Measurements from ENCODE around the gene EXOC6B.

Gene EXOC6B

DNA sequence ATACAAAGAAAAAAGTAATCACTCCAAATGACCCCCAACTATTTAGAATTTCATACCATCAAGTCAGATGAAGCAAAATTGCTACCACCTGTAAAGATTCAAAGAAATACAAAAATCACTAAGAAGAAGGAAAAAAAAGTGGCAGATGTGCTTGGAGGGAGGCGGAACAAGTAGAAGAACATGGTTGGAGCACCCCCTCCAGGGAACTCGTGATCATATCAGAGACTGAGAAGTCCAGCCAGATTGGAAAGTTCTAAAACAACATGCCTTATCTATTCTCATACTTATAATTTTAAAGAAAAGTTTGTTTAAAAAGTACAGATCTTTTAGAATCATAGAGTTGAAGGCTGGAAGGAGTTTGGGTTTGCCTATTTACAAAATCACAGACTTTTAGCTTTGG lies 564.8 kb downstream of the EXOC6B start:
- DNase-seq: no peak

GRCh38 chr2:72255540-72255939 lies 570.3 kb downstream of the EXOC6B start:
- no peak for DNase-seq

DNA sequence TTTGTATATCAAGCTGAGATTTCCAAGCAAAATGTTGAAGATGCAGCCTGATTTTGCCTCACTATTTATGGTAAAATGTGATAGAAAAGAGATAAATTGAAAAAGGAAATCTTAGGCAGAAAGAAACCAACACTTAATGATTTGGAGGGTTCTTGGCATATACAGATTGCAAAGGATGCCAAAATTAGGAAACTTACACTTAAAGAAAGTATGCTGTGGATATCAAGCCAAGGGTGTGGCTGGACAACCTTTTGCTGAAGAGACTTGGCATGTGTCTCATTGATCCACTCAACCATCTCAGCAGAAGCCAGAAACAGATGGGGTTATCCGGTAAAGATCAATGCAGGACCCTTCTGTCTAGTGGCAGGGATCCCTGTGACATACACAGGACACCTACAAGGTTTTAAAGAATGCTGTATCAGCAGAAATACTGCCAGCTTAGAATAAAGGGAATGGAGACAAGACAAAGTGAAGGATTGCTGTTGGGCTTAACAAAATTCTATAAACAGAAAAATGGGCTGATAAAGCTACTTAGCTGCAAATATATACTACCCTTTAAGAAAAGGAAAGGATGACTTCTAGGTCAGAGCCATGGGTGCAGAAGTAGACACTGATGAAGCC lies 570.9 kb downstream of the EXOC6B start:
- no peak for DNase-seq

GRCh38 chr2:72238311-72238710 lies 587.5 kb downstream of the EXOC6B start:
- no peak for DNase-seq

DNA sequence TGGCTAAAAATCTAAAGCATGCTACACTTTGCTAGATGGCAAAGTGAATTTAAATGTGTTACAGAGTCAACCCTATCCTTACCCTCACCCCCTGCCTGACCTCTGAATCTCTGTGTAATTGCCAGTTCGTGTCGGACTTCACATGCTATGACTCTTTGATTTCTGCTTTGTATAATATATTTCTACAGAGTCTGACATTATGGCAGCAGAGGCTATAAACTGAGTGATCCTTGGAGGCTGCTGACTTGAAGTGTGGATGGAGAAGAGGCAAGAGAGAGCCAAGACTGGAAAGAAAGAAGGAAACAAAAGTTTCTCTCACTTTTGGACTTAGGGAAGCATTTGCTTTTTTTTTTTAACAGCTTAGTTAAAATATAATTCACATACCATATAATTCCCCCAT lies 588.3 kb downstream of the EXOC6B start:
- no peak for DNase-seq

- DNase-seq: no peak
Measured at GRCh38 chr2:72236445-72237067, 589.3 kb downstream of the EXOC6B start.

GRCh38 chr2:72235497-72236415 lies 590.1 kb downstream of the EXOC6B start:
- DNase-seq: no peak

- DNase-seq: no peak
Measured at GRCh38 chr2:72233211-72233610, 592.6 kb downstream of the EXOC6B start.

DNA sequence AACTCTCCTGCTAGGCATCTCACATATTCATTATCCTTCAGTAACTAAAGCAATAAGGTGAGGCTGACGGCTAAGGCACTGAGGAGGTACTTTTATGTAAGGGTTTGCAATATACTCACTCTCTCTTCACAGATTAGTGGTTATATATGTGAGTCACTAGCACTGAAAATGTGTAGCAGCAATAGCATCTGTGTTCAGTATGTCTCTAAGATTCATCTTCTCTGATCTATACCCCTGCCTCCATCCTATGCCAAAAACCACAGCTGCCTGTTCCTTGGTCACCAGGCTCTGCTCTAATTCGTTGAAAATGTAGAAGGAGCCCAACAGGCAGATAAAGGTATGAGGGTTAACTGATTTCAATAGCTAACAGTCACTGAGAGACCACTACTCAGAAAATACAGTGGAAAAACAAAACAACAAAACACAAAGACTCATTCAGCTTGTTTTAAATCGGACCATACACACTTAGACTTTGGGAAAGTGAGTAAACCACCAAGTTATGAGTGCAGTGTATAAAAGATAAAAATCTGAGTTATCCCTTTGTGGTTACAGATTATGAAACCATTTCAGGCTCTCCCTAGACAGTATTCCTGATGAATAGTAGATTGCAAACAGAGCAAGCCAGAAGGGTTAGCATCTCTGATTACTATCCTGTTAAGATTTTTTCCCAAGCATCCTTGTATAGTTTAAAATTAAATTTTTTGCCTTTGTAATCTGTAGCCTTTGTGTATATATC lies 602.8 kb downstream of the EXOC6B start:
- DNase-seq: no peak

- DNase-seq: no peak
Measured at GRCh38 chr2:72220170-72220569, 605.7 kb downstream of the EXOC6B start.

DNA sequence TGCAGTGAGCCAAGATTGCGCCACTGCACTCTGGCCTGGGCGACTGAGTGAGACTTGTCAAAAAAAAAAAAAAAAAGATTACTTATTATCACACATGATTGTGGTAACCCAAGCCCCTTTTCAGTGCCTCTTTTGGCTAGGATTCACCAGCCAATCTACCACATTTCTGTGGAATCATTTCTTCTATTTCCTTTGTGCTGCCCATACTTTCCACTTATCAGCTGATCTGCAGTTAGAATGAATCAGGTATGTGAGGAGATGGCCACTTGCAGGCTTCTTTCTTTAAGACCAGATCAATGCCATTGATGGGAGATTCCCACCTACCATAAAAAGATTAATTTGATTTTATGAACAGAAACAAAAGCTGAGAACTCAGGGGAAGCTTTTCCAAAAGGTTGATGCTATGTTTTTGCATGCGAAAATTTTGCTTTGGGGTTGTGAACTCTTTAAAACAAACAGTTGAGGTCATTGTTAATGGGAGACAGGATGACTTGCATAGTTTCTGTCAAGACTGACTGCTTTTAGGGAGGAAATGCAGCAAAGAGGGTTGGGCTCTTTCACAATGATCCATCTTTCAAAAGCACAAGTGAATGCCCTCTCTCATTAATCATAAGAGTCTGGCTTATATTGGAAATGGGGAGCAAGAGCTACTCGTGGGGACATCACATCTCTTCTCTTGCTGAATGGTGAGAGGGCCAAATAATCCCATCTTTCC lies 611.2 kb downstream of the EXOC6B start:
- DNase-seq: no peak

- DNase-seq: no peak
Measured at GRCh38 chr2:72212486-72212855, 613.4 kb downstream of the EXOC6B start.

DNA sequence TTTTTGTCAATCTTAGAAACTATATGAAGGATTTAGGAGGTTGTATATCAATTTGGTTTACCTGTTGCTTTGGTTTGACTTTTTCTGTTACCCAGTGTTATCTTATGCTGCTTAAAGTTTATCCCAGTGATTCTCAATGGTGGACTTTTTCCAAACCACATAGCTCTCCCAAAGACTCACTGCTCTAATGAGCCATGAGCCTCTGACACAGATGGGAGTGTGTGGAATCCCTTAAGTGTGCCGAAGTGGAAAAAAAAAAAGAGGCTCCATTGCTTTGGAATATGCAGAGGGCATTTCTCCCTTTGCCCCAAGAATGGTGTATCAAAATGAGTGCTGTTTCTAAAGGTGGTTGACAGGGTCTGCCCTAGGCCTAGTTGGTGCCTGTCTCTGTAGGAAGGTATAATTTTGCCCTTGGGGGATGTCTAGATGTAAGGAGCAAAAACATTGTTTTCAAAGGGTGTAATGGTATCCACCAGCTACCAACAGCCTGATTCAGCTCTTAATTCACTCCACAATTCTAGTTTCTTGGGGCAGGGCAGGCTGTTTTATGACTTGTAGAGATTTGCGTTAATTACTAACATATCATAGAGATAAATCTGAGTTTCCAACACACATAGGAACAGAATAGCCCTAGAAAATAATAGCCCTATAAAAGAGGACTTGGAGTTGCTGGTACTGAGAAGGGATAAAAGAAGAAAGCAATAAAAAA lies 613.9 kb downstream of the EXOC6B start:
- DNase-seq: no peak

GRCh38 chr2:72211350-72211749 lies 614.5 kb downstream of the EXOC6B start:
- DNase-seq: no peak

GRCh38 chr2:72210470-72210869 lies 615.4 kb downstream of the EXOC6B start:
- no peak for DNase-seq

DNA sequence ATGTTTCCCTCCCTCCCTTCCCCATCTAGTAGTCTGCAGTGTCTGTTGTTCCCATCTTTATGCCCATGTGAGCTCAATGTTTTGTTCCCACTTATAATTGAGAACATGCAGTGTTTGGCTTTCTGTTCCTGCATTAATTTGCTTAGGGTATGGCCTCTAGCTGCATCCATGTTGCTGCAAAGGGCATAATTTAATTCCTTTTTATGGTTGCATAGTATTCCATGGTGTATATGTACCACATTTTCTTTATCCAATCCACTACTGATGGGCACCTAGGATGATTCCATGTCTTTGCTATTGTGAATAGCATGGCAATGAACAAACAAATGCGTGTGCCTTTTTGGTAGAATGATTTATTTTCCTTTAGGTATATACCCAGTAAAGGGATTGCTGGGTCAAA lies 617.6 kb downstream of the EXOC6B start:
- no peak for DNase-seq

DNA sequence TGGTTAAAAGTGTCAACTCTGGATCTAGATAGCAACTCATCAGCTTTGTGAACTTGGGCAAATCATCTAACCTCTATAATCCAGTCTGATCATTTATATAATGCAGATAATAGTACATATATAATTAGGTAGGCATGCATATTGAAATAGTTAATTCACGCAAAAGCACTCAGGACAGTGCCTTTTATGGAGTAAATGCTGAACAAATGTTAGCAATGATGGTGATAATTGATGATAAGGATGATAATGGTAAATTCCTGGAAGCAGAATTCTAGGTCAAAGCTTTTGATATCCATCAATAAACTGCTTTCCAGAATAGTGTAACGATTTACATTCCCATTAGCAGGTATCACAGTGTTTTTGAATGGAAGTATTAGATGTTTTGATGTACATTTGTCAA lies 618.5 kb downstream of the EXOC6B start:
- DNase-seq: no peak

- DNase-seq: no peak
Measured at GRCh38 chr2:72205504-72205881, 620.3 kb downstream of the EXOC6B start.

DNA sequence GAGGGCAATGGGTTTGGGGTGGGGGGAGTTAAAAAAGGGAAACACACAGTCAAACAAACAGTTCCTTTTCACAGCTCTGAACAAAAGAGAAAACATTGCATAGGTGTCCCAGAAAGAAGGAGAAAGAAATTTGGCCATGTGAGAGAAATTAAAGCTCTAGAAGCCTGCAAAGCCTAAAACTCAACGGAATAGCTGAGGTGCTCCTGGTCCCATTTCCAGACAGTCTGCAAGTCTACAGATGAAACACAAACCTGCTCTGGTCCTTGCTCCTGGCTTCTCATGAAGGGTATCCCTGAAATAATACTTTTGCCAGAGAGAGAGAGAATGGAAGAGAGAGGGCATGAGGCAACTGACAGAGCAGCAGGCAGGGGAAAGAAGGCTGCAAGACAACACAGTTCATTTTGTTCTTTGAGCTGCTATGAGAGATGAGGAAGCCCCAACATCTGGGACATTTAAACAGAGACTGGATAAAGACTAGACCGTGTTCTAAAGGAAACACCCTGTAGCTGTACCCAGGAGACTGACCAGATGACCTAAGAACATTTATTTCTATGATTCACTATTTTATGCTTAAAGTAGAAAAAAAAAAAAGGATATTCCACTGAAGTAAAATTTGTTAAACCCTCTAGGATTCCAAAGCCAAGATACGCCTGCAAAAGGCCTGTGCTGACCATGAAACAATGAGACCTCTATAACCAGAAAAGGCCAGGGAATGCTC lies 620.9 kb downstream of the EXOC6B start:
- DNase-seq: no peak

- DNase-seq: no peak
Measured at GRCh38 chr2:72204156-72204785, 621.6 kb downstream of the EXOC6B start.
